GM13976 (cell line): Measurements from ENCODE around the gene ADGRF5.
"Not testable (repeated sequence)": the region's sequence is repeated elsewhere in the genome, so short reads cannot be mapped to it uniquely, and the experiment has no call there.

Experiments used
- DNase-seq: peaks from one replicate; pipeline ENCODE4 v3.0.0; 2012; ENCODE audit warnings: low spot score
- in situ Hi-C: fragments of 300-500 bp; cut with MboI; formaldehyde crosslinking; loops from one replicate; pipeline ENCODE4 v1.12.0; 2022; ENCODE audit warnings: low sequenced_read_pairs, mixed read lengths, inconsistent platforms; ENCODE audit not compliant: unreplicated experiment
- TF ChIP-seq, protein P1 (sequence below): IDR thresholded peaks from 2 replicates; pipeline ENCODE4 v1.5.1; 2012; ENCODE audit warnings: borderline replicate concordance, mild to moderate bottlenecking; ENCODE audit not compliant: insufficient read depth; ENCODE audit errors: extremely low read depth, missing control alignments, control extremely low read depth

The ADGRF5 gene

DNA sequence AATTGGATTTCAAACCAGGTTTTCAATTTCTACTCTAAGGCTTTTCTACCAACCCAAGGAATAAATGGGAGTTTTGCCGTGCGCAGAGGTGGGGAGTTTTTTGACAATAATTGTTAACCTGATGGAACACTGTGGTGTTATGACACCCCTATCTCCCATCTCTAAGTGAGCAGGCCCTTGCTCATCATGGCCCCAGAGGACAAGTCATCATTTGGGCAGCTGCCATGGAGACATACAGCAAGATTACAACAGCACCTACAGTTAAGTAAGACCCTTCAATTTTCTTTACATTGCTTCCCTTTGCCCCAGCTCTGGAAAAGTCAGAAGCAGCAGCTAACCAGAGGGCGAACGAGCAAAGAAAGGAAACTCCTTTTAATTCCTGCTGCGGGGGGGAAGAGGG, 54.3 kb downstream of the ADGRF5 start:
- in situ Hi-C loops = loop anchor here (25.0 kb wide), 1 partner anchor 170 kb away; the partner anchor contains the start of gene ADGRF1
- TF ChIP-seq, protein P1, sequence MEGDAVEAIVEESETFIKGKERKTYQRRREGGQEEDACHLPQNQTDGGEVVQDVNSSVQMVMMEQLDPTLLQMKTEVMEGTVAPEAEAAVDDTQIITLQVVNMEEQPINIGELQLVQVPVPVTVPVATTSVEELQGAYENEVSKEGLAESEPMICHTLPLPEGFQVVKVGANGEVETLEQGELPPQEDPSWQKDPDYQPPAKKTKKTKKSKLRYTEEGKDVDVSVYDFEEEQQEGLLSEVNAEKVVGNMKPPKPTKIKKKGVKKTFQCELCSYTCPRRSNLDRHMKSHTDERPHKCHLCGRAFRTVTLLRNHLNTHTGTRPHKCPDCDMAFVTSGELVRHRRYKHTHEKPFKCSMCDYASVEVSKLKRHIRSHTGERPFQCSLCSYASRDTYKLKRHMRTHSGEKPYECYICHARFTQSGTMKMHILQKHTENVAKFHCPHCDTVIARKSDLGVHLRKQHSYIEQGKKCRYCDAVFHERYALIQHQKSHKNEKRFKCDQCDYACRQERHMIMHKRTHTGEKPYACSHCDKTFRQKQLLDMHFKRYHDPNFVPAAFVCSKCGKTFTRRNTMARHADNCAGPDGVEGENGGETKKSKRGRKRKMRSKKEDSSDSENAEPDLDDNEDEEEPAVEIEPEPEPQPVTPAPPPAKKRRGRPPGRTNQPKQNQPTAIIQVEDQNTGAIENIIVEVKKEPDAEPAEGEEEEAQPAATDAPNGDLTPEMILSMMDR = no peak
- no peak for DNase-seq

DNA sequence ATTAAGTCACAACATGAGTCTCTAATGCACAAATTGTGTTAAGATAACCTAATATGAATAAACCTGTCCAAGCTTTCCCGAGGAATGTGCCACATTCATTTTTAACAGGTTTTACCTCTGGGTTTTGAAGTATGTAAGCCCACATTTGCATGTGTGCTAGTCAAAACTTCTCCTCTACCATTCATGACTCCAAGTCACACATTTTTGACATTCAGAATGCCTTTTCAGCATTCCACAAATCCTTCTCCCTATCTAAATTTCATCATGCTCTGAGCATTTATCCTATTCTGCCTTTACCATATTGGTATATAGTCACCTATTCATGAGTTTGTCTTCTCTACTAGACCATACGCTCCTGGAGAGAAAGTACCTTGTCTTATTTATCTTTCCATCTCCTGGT, 56.5 kb downstream of the ADGRF5 start:
- no peak for DNase-seq
- TF ChIP-seq, protein P1 = no peak
- in situ Hi-C loops = loop anchor here (25.0 kb wide), 1 partner anchor 172 kb away; the partner anchor contains the start of gene ADGRF1

DNA sequence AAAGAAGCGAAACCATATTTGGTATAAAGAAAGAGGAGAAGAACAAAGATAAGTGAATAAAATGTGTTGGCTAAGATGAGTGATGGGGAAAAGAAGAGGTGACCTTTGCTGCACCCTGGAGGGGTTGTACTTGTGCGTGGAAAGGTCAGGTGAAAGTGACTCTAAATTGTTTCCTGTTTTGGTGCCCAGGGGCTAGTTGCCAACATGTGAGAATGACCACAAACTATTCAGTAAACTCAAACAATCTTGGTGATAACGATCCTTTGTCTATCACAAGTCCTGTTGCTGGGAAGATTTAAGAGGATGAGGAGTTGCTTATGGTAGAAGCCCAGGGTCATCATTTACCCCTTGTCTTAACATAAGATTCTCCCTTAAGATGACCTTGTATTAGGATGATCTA, 57.9 kb downstream of the ADGRF5 start:
- TF ChIP-seq, protein P1 = no peak
- in situ Hi-C loops = loop anchor here (25.0 kb wide), 1 partner anchor 174 kb away; the partner anchor contains the start of gene ADGRF1
- no peak for DNase-seq

DNA sequence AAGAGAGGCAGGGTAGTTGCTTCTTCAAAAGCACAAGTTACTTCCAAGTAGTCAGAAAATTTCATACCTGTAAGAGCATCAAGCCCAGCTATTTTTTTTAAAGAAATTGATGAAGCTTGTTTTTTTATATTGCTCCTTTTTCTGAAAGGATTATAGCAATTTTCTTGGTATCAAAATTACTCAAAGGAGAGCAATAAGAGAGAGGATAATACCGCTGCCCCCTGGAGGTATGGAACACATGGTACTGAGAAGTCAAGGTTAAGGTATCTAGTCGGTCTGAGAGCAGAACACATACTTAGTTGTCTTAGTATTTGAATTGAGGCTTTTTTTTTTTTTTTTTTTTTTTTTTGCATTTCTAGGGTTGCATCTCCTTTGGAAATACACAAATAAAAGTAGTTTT, 59.4 kb downstream of the ADGRF5 start:
- DNase-seq = no peak
- TF ChIP-seq, protein P1 = no peak
- in situ Hi-C loops = loop anchor here (25.0 kb wide), 1 partner anchor 175 kb away; the partner anchor contains the start of gene ADGRF1

DNA sequence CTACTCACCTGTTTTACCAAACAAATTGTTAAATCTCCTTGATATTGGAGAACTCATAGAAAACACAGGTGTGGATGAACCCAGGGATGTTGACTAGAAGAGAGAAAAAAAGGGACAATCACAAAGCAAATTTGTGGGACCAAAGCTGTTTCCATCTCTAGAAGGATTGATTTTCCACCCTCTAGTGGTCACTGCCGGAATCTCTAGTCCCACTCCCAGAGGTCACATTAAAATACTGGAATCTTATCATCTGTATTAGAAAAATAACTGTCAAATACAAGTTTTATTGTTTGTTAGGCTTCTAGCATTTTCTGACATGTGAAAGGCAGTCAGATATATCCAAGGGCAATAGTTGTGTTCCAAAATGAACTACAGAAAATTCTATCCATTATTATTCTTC, 65.8 kb downstream of the ADGRF5 start:
- TF ChIP-seq, protein P1 = peak; percentile 54
- peak; percentile 15 for DNase-seq
- in situ Hi-C loops = loop anchor here (25.0 kb wide), 1 partner anchor 181 kb away; the partner anchor contains the start of gene ADGRF1

DNA sequence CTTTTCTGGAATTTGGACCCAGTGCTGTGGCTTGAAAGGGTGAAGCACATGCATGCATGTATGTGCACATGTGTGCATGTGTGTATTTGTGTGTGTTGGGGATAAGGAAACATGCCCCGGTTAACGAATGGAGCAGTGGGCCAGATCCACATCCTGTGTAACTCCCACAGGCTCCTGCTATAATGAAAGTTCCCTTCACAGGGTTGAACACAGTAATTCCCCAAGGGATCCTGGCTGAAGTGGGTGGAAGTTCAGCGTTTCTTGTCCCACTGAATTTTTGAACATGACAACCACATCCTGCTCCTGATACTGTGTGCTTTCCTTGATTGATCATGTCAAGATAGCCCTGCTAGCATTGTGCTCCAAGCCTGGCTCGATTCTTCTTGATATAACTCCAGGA, 70.2 kb downstream of the ADGRF5 start:
- in situ Hi-C loops = loop anchor here (25.0 kb wide), 1 partner anchor 186 kb away; the partner anchor contains the start of gene ADGRF1
- not testable (repeated sequence) for DNase-seq

DNA sequence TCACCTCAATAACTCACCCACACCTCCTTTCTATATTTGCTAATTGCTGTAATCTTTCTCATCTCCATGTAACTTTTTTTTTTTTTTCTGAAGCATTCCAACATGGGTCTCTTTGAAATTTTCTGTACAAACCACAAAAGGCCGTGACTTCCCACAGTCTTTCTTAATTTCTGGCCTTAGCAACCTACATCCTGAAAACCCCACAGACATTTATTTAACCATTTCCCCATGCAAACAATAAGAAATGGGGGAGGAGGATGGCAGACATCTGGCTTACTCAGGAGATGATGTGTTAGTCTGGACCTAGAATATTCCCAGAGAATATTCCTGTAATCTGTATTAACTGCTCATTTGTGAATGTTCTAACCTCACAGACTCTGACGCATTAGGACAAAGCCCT, 70.9 kb downstream of the ADGRF5 start:
- DNase-seq = no peak
- TF ChIP-seq, protein P1 = no peak
- in situ Hi-C loops = loop anchor here (25.0 kb wide), 1 partner anchor 187 kb away; the partner anchor contains the start of gene ADGRF1
